C4-2B (cell line): ENCODE measurements around the gene PIR.

ENCODE experiments used
- ZFX ChIP-seq: fragments of 450-650 bp; IDR thresholded peaks from 2 replicates; pipeline ENCODE4 v1.6.1; 2017
- TF ChIP-seq, protein P1 (sequence below): fragments of 450-650 bp; conservative IDR thresholded peaks from 2 replicates; pipeline ENCODE4 v1.5.1; 2017; ENCODE audit warnings: mild to moderate bottlenecking

DNA sequence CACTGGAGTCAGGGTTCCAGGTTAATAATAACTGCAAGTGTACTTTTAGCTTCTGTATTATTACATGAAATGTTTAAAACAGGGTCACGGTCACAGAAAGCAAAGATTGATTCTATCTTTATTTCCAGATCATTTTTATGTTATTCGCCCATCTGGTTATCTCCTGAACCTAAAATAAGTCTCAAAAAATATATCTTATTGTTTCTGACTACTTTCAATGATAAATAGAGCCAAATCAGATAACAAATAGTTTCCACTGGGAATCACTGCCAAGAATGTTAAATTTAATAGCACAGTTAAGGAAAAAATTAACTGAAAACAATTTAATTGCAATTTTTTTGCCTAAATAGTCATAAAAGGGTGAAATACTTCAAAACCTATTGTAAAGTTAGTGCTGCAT lies 91.8 kb downstream of the PIR start:
- TF ChIP-seq, protein P1, sequence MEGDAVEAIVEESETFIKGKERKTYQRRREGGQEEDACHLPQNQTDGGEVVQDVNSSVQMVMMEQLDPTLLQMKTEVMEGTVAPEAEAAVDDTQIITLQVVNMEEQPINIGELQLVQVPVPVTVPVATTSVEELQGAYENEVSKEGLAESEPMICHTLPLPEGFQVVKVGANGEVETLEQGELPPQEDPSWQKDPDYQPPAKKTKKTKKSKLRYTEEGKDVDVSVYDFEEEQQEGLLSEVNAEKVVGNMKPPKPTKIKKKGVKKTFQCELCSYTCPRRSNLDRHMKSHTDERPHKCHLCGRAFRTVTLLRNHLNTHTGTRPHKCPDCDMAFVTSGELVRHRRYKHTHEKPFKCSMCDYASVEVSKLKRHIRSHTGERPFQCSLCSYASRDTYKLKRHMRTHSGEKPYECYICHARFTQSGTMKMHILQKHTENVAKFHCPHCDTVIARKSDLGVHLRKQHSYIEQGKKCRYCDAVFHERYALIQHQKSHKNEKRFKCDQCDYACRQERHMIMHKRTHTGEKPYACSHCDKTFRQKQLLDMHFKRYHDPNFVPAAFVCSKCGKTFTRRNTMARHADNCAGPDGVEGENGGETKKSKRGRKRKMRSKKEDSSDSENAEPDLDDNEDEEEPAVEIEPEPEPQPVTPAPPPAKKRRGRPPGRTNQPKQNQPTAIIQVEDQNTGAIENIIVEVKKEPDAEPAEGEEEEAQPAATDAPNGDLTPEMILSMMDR: no peak
- TF ChIP-seq ZFX: no peak
